GM23338 (cell line): Measurements from ENCODE around the gene KLC3. TPM values are rescaled to one million over a fixed set of nuclear protein-coding genes. Genes with fewer than 3 reads are reported as not detected.

Experiments used
- ATAC-seq: fragments of 200-7000 bp; cut with Tn5 transposase; 3 replicates; pipeline ENCODE4 v1.9.1; 2020
- DNase-seq: peaks from one replicate; pipeline ENCODE4 v3.0.0-alpha.2; 2015; ENCODE audit warnings: low spot score
- H2AFZ ChIP-seq: fragments of 200-600 bp; sonication (generic); 2 replicates; pipeline ENCODE4 v1.8.0; 2016; ENCODE audit warnings: antibody characterized with exemption, mild to moderate bottlenecking, moderate library complexity
- H3F3A ChIP-seq: fragments of 200-600 bp; sonication (generic); replicated peaks from 2 replicates; pipeline ENCODE4 v1.8.0; 2017; ENCODE audit warnings: antibody characterized with exemption, mixed run types, low read depth
- H3K27ac ChIP-seq: fragments of 200-600 bp; sonication (generic); 2 replicates; pipeline ENCODE4 v1.6.1; 2016; ENCODE audit warnings: low read depth
- H3K27me3 ChIP-seq: fragments of 200-600 bp; sonication (generic); 2 replicates; pipeline ENCODE4 v1.8.0; 2016; ENCODE audit warnings: mild to moderate bottlenecking, mixed run types, moderate library complexity; ENCODE audit not compliant: insufficient read depth
- H3K36me3 ChIP-seq: fragments of 200-600 bp; sonication (generic); 2 replicates; pipeline ENCODE4 v1.8.0; 2016; ENCODE audit warnings: mild to moderate bottlenecking; ENCODE audit not compliant: insufficient read depth
- H3K4me1 ChIP-seq: fragments of 200-600 bp; sonication (generic); 2 replicates; pipeline ENCODE4 v1.8.0; 2016; ENCODE audit warnings: mild to moderate bottlenecking, moderate library complexity; ENCODE audit not compliant: insufficient read depth
- H3K4me2 ChIP-seq: fragments of 200-600 bp; sonication (generic); 2 replicates; pipeline ENCODE4 v1.7.1; 2017; ENCODE audit warnings: mixed run types
- H3K4me3 ChIP-seq: fragments of 200-600 bp; sonication (generic); 2 replicates; pipeline ENCODE4 v1.6.1; 2016; ENCODE audit warnings: mixed run types
- H3K79me2 ChIP-seq: fragments of 200-600 bp; sonication (generic); replicated peaks from 2 replicates; pipeline ENCODE4 v1.8.0; 2017; ENCODE audit warnings: mild to moderate bottlenecking; ENCODE audit not compliant: insufficient read depth
- H3K9me2 ChIP-seq: fragments of 200-600 bp; sonication (generic); 2 replicates; pipeline ENCODE4 v1.8.0; 2017; ENCODE audit not compliant: insufficient read depth
- H4K20me1 ChIP-seq: fragments of 200-600 bp; sonication (generic); replicated peaks from 2 replicates; pipeline ENCODE4 v1.8.0; 2017; ENCODE audit warnings: mild to moderate bottlenecking; ENCODE audit not compliant: insufficient read depth
- H3K27ac Mint-ChIP-seq: 2 replicates; pipeline ENCODE4 v1.8.0; 2020; ENCODE audit warnings: inconsistent platforms, mild to moderate bottlenecking, moderate library complexity, mixed read lengths
- H3K27me3 Mint-ChIP-seq: 3 replicates; pipeline ENCODE4 v1.8.0; 2022; ENCODE audit warnings: low read depth, mild to moderate bottlenecking, moderate library complexity, mixed read lengths, inconsistent platforms; ENCODE audit not compliant: insufficient read depth, poor library complexity
- H3K36me3 Mint-ChIP-seq: 3 replicates; pipeline ENCODE4 v1.8.0; 2021; ENCODE audit warnings: low read depth, mild to moderate bottlenecking, inconsistent platforms, moderate library complexity, mixed read lengths
- H3K4me1 Mint-ChIP-seq: 3 replicates; pipeline ENCODE4 v1.8.0; 2020; ENCODE audit warnings: mild to moderate bottlenecking, inconsistent platforms, mixed read lengths
- H3K4me3 Mint-ChIP-seq: 3 replicates; pipeline ENCODE4 v1.8.0; 2021; ENCODE audit warnings: moderate library complexity, mild to moderate bottlenecking, inconsistent platforms, mixed read lengths
- H3K9me3 Mint-ChIP-seq: 3 replicates; pipeline ENCODE4 v1.8.0; 2020; ENCODE audit warnings: moderate library complexity, mild to moderate bottlenecking, inconsistent platforms, mixed read lengths
- CREB1 ChIP-seq: fragments of 250-450 bp; sonication (Bioruptor Pico); IDR thresholded peaks from 2 replicates; pipeline ENCODE4 v1.5.0; 2020; ENCODE audit warnings: low read depth, mild to moderate bottlenecking, moderate library complexity
- EZH2 ChIP-seq: fragments of 200-600 bp; sonication (generic); IDR thresholded peaks from one replicate; pipeline ENCODE4 v1.8.0; 2017; ENCODE audit warnings: antibody characterized with exemption, mild to moderate bottlenecking, low read depth; ENCODE audit not compliant: unreplicated experiment
- EZH2phosphoT487 ChIP-seq: fragments of 200-600 bp; sonication (generic); IDR thresholded peaks from one replicate; pipeline ENCODE4 v1.8.1; 2018; ENCODE audit warnings: antibody characterized with exemption; ENCODE audit not compliant: unreplicated experiment
- NANOG ChIP-seq: IDR thresholded peaks from 2 replicates; pipeline ENCODE4 v1.6.1; 2016; ENCODE audit warnings: antibody characterized with exemption, borderline replicate concordance
- POLR2AphosphoS5 ChIP-seq: IDR thresholded peaks from 2 replicates; pipeline ENCODE4 v1.6.1; 2016; ENCODE audit warnings: antibody characterized with exemption, low read depth
- ZNF114 ChIP-seq: fragments of 250-450 bp; sonication (Bioruptor Pico); IDR thresholded peaks from 2 replicates; pipeline ENCODE4 v1.5.0; 2020; ENCODE audit warnings: mild to moderate bottlenecking, moderate library complexity
- ZNF331 ChIP-seq: fragments of 250-450 bp; sonication (Bioruptor Pico); IDR thresholded peaks from 2 replicates; pipeline ENCODE4 v1.5.0; 2020; ENCODE audit warnings: low read depth, mild to moderate bottlenecking, moderate library complexity
- polyA plus RNA-seq: library from polyadenylated mRNA; unstranded; fragments of >200 nt; fragmentation: Nextera tagmentation; extraction: Ambion mirVana; gene quantifications from 2 replicates; pipeline ENCODE4 v1.2.1, GENCODE V29; 2016
- total RNA-seq: library from RNA; depleted of rRNA; stranded (reverse); fragments of >200 nt; shearing (Covaris generic); gene quantifications from 2 replicates; pipeline ENCODE4 v1.2.3, GENCODE V29; 2014
- TF ChIP-seq, protein P1 (sequence below): IDR thresholded peaks from 2 replicates; pipeline ENCODE4 v1.6.1; 2016; ENCODE audit warnings: antibody characterized with exemption
- TF ChIP-seq, protein P2 (sequence below): IDR thresholded peaks from one replicate; pipeline ENCODE4 v1.6.1; 2018; ENCODE audit warnings: antibody characterized with exemption; ENCODE audit not compliant: unreplicated experiment

The KLC3 gene
- total and polyA plus RNA-seq, 2 experiments from 2014 or later: 3.1 to 6.4 TPM

DNA sequence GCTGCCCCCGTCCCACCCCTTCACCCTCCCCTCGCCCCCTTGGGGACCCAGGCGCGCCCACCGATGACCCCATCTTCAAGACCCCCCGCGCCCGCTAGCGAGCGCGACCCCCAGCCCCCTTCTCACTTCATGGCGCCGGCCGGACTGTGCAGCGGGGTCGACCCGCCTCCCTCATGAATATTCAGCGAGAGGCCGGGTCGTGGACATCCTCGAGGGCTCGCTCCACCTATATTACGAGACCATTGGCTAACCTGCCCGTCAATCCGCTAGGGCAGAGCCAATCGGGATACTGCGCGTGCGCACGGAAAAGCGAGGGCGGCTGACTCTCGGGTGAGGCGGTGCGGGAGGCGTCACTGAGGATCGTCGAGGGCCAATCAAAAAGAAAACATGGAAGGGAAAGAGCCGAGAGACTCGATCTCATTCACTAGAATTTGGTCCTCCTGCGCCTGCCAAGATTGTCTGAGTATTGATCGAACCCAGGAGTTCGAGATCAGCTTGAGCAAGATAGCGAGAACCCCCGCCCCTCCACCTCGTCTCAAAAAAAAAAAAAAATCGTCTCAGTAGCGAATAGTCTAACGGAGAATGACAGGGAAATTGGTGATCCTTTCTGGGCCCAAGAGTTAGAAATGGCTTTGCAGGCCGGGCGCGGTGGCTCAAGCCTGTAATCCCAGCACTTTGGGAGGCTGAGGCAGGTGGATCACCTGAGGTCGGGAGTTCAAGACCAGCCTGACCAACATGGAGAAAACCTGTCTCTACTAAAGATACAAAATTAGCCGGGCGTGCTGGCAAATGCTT lies 30.1 kb downstream of the KLC3 start, which contains the start of gene ERCC2:
Gene ERCC2 (minus strand): TSS at position 164 of the 795 bp plus-strand sequence. CDS start 33 bp downstream, at position 131.
- Histone ChIP-seq H4K20me1 (peaks cover 14% of the 10 kb centered on the region; the same call in 1 of the 2 replicates), H3K4me2 (peak within 1 kb of the TSS; percentile 92), H3K79me2 (peaks cover 25% of the 10 kb centered on the region), H3K27me3 (no peaks in the 10 kb centered on the region), H3K36me3 (peaks cover 17% of the 10 kb centered on the region), H3K4me1 (peaks cover 10% of the 10 kb centered on the region; the same call in 1 of the 2 replicates), H3F3A (peaks cover 6% of the 10 kb centered on the region), H3K9me2 (no peaks in the 10 kb centered on the region), H2AFZ (peak within 1 kb of the TSS; percentile 80), H3K4me3 (peak within 1 kb of the TSS; percentile 89), H3K27ac (peak within 1 kb of the TSS; percentile 96)
- Mint-ChIP-seq H3K4me1 (peaks cover 15% of the 10 kb centered on the region), H3K36me3 (peaks cover 21% of the 10 kb centered on the region), H3K27ac (peak within 1 kb of the TSS; percentile 98), H3K27me3 (peaks cover 18% of the 10 kb centered on the region), H3K4me3 (peak within 1 kb of the TSS; percentile 82), H3K9me3 (no peaks in the 10 kb centered on the region)
- TF ChIP-seq POLR2AphosphoS5: peak; percentile 86
- peak; percentile 64 for TF ChIP-seq CREB1 (CRISPR knock-in tag)
- no peak for TF ChIP-seq ZNF114 (CRISPR knock-in tag)
- TF ChIP-seq, protein P1, sequence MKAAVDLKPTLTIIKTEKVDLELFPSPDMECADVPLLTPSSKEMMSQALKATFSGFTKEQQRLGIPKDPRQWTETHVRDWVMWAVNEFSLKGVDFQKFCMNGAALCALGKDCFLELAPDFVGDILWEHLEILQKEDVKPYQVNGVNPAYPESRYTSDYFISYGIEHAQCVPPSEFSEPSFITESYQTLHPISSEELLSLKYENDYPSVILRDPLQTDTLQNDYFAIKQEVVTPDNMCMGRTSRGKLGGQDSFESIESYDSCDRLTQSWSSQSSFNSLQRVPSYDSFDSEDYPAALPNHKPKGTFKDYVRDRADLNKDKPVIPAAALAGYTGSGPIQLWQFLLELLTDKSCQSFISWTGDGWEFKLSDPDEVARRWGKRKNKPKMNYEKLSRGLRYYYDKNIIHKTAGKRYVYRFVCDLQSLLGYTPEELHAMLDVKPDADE: no peak
- ATAC-seq: peak; percentile 96
- peak; percentile 100 for DNase-seq

DNA sequence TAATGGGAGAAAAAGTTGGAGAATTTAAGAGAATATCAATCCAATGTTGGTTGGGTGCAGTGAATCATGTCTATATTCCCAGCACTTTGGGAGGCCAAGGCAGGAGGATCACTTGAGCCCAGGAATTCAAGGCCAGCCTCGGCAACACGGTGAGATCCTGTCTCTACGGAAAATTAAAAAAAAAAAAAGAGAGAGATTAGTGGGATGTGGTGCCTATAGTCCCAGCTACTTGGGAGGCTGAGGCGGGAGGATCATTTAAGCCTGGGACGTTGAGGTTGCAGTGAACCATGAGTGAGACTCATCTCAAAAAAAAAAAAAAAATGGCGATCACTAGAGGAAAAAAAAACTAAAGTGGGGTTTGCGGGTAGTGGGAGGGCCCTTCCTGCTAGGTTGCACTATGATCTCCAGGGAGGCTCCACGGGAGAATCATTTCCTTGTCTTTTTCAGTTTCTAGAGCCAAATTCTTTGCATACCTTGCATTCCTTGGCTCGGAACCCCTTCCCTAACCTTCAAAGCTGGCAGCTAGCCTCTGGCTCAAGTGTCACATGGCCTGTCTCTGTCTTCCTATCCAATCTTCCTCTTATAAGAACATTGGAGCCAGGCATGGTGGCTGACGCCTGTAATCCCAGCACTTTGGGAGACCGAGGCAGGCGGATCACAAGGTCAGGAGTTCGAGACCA lies 35.6 kb downstream of the KLC3 start:
- peak overlapping the region; percentile 94 for H3K27ac Mint-ChIP-seq
- H3K4me3 Mint-ChIP-seq: no peak overlapping the region
- TF ChIP-seq POLR2AphosphoS5 (no peak), EZH2phosphoT487 (no peak), NANOG (no peak), EZH2 (no peak), ZNF331 (CRISPR knock-in tag) (no peak)
- TF ChIP-seq, protein P2, sequence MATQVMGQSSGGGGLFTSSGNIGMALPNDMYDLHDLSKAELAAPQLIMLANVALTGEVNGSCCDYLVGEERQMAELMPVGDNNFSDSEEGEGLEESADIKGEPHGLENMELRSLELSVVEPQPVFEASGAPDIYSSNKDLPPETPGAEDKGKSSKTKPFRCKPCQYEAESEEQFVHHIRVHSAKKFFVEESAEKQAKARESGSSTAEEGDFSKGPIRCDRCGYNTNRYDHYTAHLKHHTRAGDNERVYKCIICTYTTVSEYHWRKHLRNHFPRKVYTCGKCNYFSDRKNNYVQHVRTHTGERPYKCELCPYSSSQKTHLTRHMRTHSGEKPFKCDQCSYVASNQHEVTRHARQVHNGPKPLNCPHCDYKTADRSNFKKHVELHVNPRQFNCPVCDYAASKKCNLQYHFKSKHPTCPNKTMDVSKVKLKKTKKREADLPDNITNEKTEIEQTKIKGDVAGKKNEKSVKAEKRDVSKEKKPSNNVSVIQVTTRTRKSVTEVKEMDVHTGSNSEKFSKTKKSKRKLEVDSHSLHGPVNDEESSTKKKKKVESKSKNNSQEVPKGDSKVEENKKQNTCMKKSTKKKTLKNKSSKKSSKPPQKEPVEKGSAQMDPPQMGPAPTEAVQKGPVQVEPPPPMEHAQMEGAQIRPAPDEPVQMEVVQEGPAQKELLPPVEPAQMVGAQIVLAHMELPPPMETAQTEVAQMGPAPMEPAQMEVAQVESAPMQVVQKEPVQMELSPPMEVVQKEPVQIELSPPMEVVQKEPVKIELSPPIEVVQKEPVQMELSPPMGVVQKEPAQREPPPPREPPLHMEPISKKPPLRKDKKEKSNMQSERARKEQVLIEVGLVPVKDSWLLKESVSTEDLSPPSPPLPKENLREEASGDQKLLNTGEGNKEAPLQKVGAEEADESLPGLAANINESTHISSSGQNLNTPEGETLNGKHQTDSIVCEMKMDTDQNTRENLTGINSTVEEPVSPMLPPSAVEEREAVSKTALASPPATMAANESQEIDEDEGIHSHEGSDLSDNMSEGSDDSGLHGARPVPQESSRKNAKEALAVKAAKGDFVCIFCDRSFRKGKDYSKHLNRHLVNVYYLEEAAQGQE: no peak

More for the DNA sequence above, 35.6 kb downstream of the KLC3 start:
- H3K4me2 ChIP-seq: no peak overlapping the region
- H3K36me3 ChIP-seq: no peaks in the 10 kb centered on the region
- H3K36me3 Mint-ChIP-seq: no peaks in the 10 kb centered on the region
- no peaks in the 10 kb centered on the region; the same call in 1 of the 2 replicates for H3K4me1 ChIP-seq
- no peaks in the 10 kb centered on the region; the same call in 2 of the 3 replicates for H3K9me3 Mint-ChIP-seq
- peaks cover 11% of the 10 kb centered on the region for H3K4me1 Mint-ChIP-seq
- H3K27me3 ChIP-seq: no peaks in the 10 kb centered on the region
- ATAC-seq (peak; percentile 95), DNase-seq (peak; percentile 96)
- no peaks in the 10 kb centered on the region for H3K9me2 ChIP-seq
- H3K27me3 Mint-ChIP-seq: peaks cover 5% of the 10 kb centered on the region
- H3K79me2 ChIP-seq: no peaks in the 10 kb centered on the region
- H4K20me1 ChIP-seq: no peaks in the 10 kb centered on the region
- H3F3A ChIP-seq: peaks cover 4% of the 10 kb centered on the region; the same call in 1 of the 2 replicates
- H3K27ac ChIP-seq: peak overlapping the region; percentile 90
- no peak overlapping the region for H3K4me3 ChIP-seq
- H2AFZ ChIP-seq: no peak overlapping the region
